ENCODE measurements around the gene CISD1. TPM values are rescaled to one million over a fixed set of nuclear protein-coding genes. Genes with fewer than 3 reads are reported as not detected.
"Not testable (repeated sequence)": the region's sequence is repeated elsewhere in the genome, so short reads cannot be mapped to it uniquely, and the experiment has no call there.

The CISD1 gene
- polyA plus RNA-seq, 1 donor: 70.2 TPM

- no peak for DNase-seq
- Histone ChIP-seq H3K4me1 (ENCODE audit: control insufficient read depth, insufficient read depth, low read length) (no peaks in the 10 kb centered on the region), H3K36me3 (ENCODE audit: control insufficient read depth, insufficient read depth, low read length) (peaks cover 9% of the 10 kb centered on the region), H3K27me3 (ENCODE audit: control insufficient read depth, insufficient read depth, low read length) (no peaks in the 10 kb centered on the region), H3K4me3 (ENCODE audit: low read length) (no peak overlapping the region), H3K27ac (ENCODE audit: low read length) (no peak overlapping the region), H3K9me3 (ENCODE audit: control insufficient read depth, low read depth, low read length) (peaks cover 14% of the 10 kb centered on the region)
- no CpG with 5 or more reads among the region's 3 CpGs for WGBS (ENCODE audit: insufficient coverage, low lambda C conversion rate)
Observed at GRCh38 chr10:58241346-58241745, 27.6 kb upstream of the CISD1 start.

GRCh38 chr10:58243269-58243668, 25.7 kb upstream of the CISD1 start:
- no CpG with 5 or more reads among the region's 18 CpGs for WGBS (ENCODE audit: insufficient coverage, low lambda C conversion rate)
- Histone ChIP-seq H3K4me3 (ENCODE audit: low read length) (no peak overlapping the region), H3K27ac (ENCODE audit: low read length) (no peak overlapping the region), H3K4me1 (ENCODE audit: control insufficient read depth, insufficient read depth, low read length) (no peaks in the 10 kb centered on the region), H3K9me3 (ENCODE audit: control insufficient read depth, low read depth, low read length) (peaks cover 14% of the 10 kb centered on the region), H3K27me3 (ENCODE audit: control insufficient read depth, insufficient read depth, low read length) (no peaks in the 10 kb centered on the region), H3K36me3 (ENCODE audit: control insufficient read depth, insufficient read depth, low read length) (peaks cover 2% of the 10 kb centered on the region)
- no peak for DNase-seq

- peaks cover 14% of the 10 kb centered on the region for H3K9me3 ChIP-seq (ENCODE audit: control insufficient read depth, low read depth, low read length)
- not testable (repeated sequence) for H3K4me1 ChIP-seq (ENCODE audit: control insufficient read depth, insufficient read depth, low read length); H3K27ac ChIP-seq (ENCODE audit: low read length); H3K27me3 ChIP-seq (ENCODE audit: control insufficient read depth, insufficient read depth, low read length); H3K4me3 ChIP-seq (ENCODE audit: low read length); DNase-seq; H3K36me3 ChIP-seq (ENCODE audit: control insufficient read depth, insufficient read depth, low read length)
- no CpG with 5 or more reads among the region's 31 CpGs for WGBS (ENCODE audit: insufficient coverage, low lambda C conversion rate)
Observed at GRCh38 chr10:58243801-58244200, 25.2 kb upstream of the CISD1 start.

- H3K4me1 ChIP-seq (ENCODE audit: control insufficient read depth, insufficient read depth, low read length); DNase-seq; H3K27ac ChIP-seq (ENCODE audit: low read length); H3K4me3 ChIP-seq (ENCODE audit: low read length); H3K27me3 ChIP-seq (ENCODE audit: control insufficient read depth, insufficient read depth, low read length); H3K36me3 ChIP-seq (ENCODE audit: control insufficient read depth, insufficient read depth, low read length): not testable (repeated sequence)
- peaks cover 14% of the 10 kb centered on the region for H3K9me3 ChIP-seq (ENCODE audit: control insufficient read depth, low read depth, low read length)
- no CpG with 5 or more reads among the region's 28 CpGs for WGBS (ENCODE audit: insufficient coverage, low lambda C conversion rate)
Observed at GRCh38 chr10:58244242-58244641, 24.7 kb upstream of the CISD1 start.

- not testable (repeated sequence) for DNase-seq
Observed at GRCh38 chr10:58244666-58245065, 24.3 kb upstream of the CISD1 start.

GRCh38 chr10:58253184-58253583, 15.8 kb upstream of the CISD1 start:
- Histone ChIP-seq H3K4me3 (ENCODE audit: low read length) (no peak overlapping the region), H3K27ac (ENCODE audit: low read length) (no peak overlapping the region), H3K4me1 (ENCODE audit: control insufficient read depth, insufficient read depth, low read length) (no peaks in the 10 kb centered on the region), H3K9me3 (ENCODE audit: control insufficient read depth, low read depth, low read length) (peaks cover 19% of the 10 kb centered on the region), H3K36me3 (ENCODE audit: control insufficient read depth, insufficient read depth, low read length) (peaks cover 14% of the 10 kb centered on the region), H3K27me3 (ENCODE audit: control insufficient read depth, insufficient read depth, low read length) (no peaks in the 10 kb centered on the region)
- WGBS (ENCODE audit: insufficient coverage, low lambda C conversion rate): no CpG with 5 or more reads among the region's 4 CpGs
- no peak for DNase-seq

More at GRCh38 chr10:58244666-58245065, 24.3 kb upstream of the CISD1 start:
- H3K9me3 ChIP-seq (ENCODE audit: control insufficient read depth, low read depth, low read length): peaks cover 14% of the 10 kb centered on the region
- H3K27me3 ChIP-seq (ENCODE audit: control insufficient read depth, insufficient read depth, low read length); H3K4me3 ChIP-seq (ENCODE audit: low read length); H3K4me1 ChIP-seq (ENCODE audit: control insufficient read depth, insufficient read depth, low read length); H3K27ac ChIP-seq (ENCODE audit: low read length); H3K36me3 ChIP-seq (ENCODE audit: control insufficient read depth, insufficient read depth, low read length): not testable (repeated sequence)
- no CpG with 5 or more reads among the region's 3 CpGs for WGBS (ENCODE audit: insufficient coverage, low lambda C conversion rate)

- Histone ChIP-seq H3K9me3 (ENCODE audit: control insufficient read depth, low read depth, low read length) (peaks cover 19% of the 10 kb centered on the region), H3K4me1 (ENCODE audit: control insufficient read depth, insufficient read depth, low read length) (no peaks in the 10 kb centered on the region), H3K27ac (ENCODE audit: low read length) (no peak overlapping the region), H3K4me3 (ENCODE audit: low read length) (no peak overlapping the region), H3K27me3 (ENCODE audit: control insufficient read depth, insufficient read depth, low read length) (no peaks in the 10 kb centered on the region), H3K36me3 (ENCODE audit: control insufficient read depth, insufficient read depth, low read length) (peaks cover 14% of the 10 kb centered on the region)
- no CpG with 5 or more reads among the region's 1 CpG for WGBS (ENCODE audit: insufficient coverage, low lambda C conversion rate)
- DNase-seq: no peak
Observed at GRCh38 chr10:58254644-58255043, 14.3 kb upstream of the CISD1 start.

- H3K9me3 ChIP-seq (ENCODE audit: control insufficient read depth, low read depth, low read length): peaks cover 19% of the 10 kb centered on the region
- not testable (repeated sequence) for H3K4me1 ChIP-seq (ENCODE audit: control insufficient read depth, insufficient read depth, low read length); H3K27me3 ChIP-seq (ENCODE audit: control insufficient read depth, insufficient read depth, low read length); H3K4me3 ChIP-seq (ENCODE audit: low read length)
- 50% methylated on average over 1 of the region's 7 CpGs for WGBS (ENCODE audit: insufficient coverage, low lambda C conversion rate)
- H3K27ac ChIP-seq (ENCODE audit: low read length): peak overlapping the region; percentile 47
- H3K36me3 ChIP-seq (ENCODE audit: control insufficient read depth, insufficient read depth, low read length): peaks cover 14% of the 10 kb centered on the region
- peak in 1 of 2 donors; percentile 68 for DNase-seq
Observed at GRCh38 chr10:58256013-58256780, 12.8 kb upstream of the CISD1 start.

- Histone ChIP-seq H3K36me3 (ENCODE audit: control insufficient read depth, insufficient read depth, low read length) (peaks cover 14% of the 10 kb centered on the region), H3K27ac (ENCODE audit: low read length) (no peak overlapping the region), H3K27me3 (ENCODE audit: control insufficient read depth, insufficient read depth, low read length) (no peaks in the 10 kb centered on the region), H3K9me3 (ENCODE audit: control insufficient read depth, low read depth, low read length) (peaks cover 5% of the 10 kb centered on the region), H3K4me1 (ENCODE audit: control insufficient read depth, insufficient read depth, low read length) (peaks cover 4% of the 10 kb centered on the region), H3K4me3 (ENCODE audit: low read length) (no peak overlapping the region)
- 93% methylated on average over 2 of the region's 4 CpGs for WGBS (ENCODE audit: insufficient coverage, low lambda C conversion rate)
- no peak for DNase-seq
Observed at GRCh38 chr10:58258977-58259692, 9.8 kb upstream of the CISD1 start.

- Histone ChIP-seq H3K9me3 (ENCODE audit: control insufficient read depth, low read depth, low read length) (peaks cover 3% of the 10 kb centered on the region), H3K4me1 (ENCODE audit: control insufficient read depth, insufficient read depth, low read length) (peaks cover 6% of the 10 kb centered on the region), H3K27ac (ENCODE audit: low read length) (no peak overlapping the region), H3K4me3 (ENCODE audit: low read length) (no peak overlapping the region), H3K36me3 (ENCODE audit: control insufficient read depth, insufficient read depth, low read length) (peaks cover 9% of the 10 kb centered on the region), H3K27me3 (ENCODE audit: control insufficient read depth, insufficient read depth, low read length) (no peaks in the 10 kb centered on the region)
- no peak for DNase-seq
Observed at GRCh38 chr10:58260334-58260733, 8.6 kb upstream of the CISD1 start.

GRCh38 chr10:58262766-58263165, 6.2 kb upstream of the CISD1 start:
- no peak overlapping the region for H3K4me3 ChIP-seq (ENCODE audit: low read length)
- H3K27me3 ChIP-seq (ENCODE audit: control insufficient read depth, insufficient read depth, low read length): no peaks in the 10 kb centered on the region
- H3K36me3 ChIP-seq (ENCODE audit: control insufficient read depth, insufficient read depth, low read length): peaks cover 3% of the 10 kb centered on the region
- H3K4me1 ChIP-seq (ENCODE audit: control insufficient read depth, insufficient read depth, low read length): peaks cover 6% of the 10 kb centered on the region
- no peaks in the 10 kb centered on the region for H3K9me3 ChIP-seq (ENCODE audit: control insufficient read depth, low read depth, low read length)
- no peak for DNase-seq
- no peak overlapping the region for H3K27ac ChIP-seq (ENCODE audit: low read length)

All from large intestine (tissue), 3 donors.